ENCODE measurements around the gene CIZ1. TPM values are rescaled to one million over a fixed set of nuclear protein-coding genes. Genes with fewer than 3 reads are reported as not detected.
A peak's percentile ranks its signal among the peaks of the same experiment; 100 is the strongest.

The CIZ1 gene
- total and polyA plus RNA-seq, 5 donors from 2014 or later = 7.2 to 128 (median 8.1) TPM

- Histone ChIP-seq H3K36me3 (ENCODE audit: control insufficient read depth, insufficient read depth, low read length) (no peaks in the 10 kb centered on the region), H3K9me3 (ENCODE audit: control insufficient read depth in 2 of 2, low read length in 2 of 2) (no peaks in the 10 kb centered on the region), H3K4me3 (ENCODE audit: low read depth, low read length) (no peak overlapping the region), H3K4me1 (ENCODE audit: control insufficient read depth, insufficient read depth, low read length, poor library complexity, severe bottlenecking) (peaks cover 7% of the 10 kb centered on the region), H3K27me3 (ENCODE audit: control insufficient read depth, insufficient read depth, low read length) (no peaks in the 10 kb centered on the region), H3K27ac (ENCODE audit: insufficient read depth, low read length, poor library complexity, severe bottlenecking) (no peak overlapping the region)
- no peak overlapping the region for H3K27ac Mint-ChIP-seq
- no peak for ATAC-seq (ENCODE audit: low read depth in 2 of 2)
- peaks cover 0 to 1% (median 0%) of the 10 kb centered on the region in 7 donors for H3K9me3 Mint-ChIP-seq
- no peak for DNase-seq
- H3K27me3 Mint-ChIP-seq = no peaks in the 10 kb centered on the region
- H3K4me3 Mint-ChIP-seq = no peak overlapping the region
- H3K4me1 Mint-ChIP-seq = peaks cover 2 to 16% (median 5%) of the 10 kb centered on the region in 4 donors
- H3K36me3 Mint-ChIP-seq = no peaks in the 10 kb centered on the region
Measured at GRCh38 chr9:128145536-128145935, 45.8 kb downstream of the CIZ1 start.

- no peaks in the 10 kb centered on the region for H3K27me3 ChIP-seq (ENCODE audit: control insufficient read depth, insufficient read depth, low read length)
- DNase-seq (no peak), ATAC-seq (ENCODE audit: low read depth in 2 of 2) (no peak)
- Mint-ChIP-seq H3K4me1 (peaks cover 2 to 16% (median 5%) of the 10 kb centered on the region in 4 donors), H3K36me3 (no peaks in the 10 kb centered on the region), H3K27me3 (no peaks in the 10 kb centered on the region), H3K4me3 (no peak overlapping the region), H3K27ac (no peak overlapping the region), H3K9me3 (peaks cover 0 to 1% (median 0%) of the 10 kb centered on the region in 7 donors)
- H3K4me3 ChIP-seq (ENCODE audit: low read depth, low read length) = no peak overlapping the region
- H3K4me1 ChIP-seq (ENCODE audit: control insufficient read depth, insufficient read depth, low read length, poor library complexity, severe bottlenecking) = peaks cover 7% of the 10 kb centered on the region
- H3K36me3 ChIP-seq (ENCODE audit: control insufficient read depth, insufficient read depth, low read length) = no peaks in the 10 kb centered on the region
- no peaks in the 10 kb centered on the region for H3K9me3 ChIP-seq (ENCODE audit: control insufficient read depth in 2 of 2, low read length in 2 of 2)
- no peak overlapping the region for H3K27ac ChIP-seq (ENCODE audit: insufficient read depth, low read length, poor library complexity, severe bottlenecking)
Measured at GRCh38 chr9:128144239-128145181, 46.9 kb downstream of the CIZ1 start.

- H3K27ac Mint-ChIP-seq = peak overlapping the region in 1 of 3 donors; percentile 53
- no peak overlapping the region for H3K27ac ChIP-seq (ENCODE audit: insufficient read depth, low read length, poor library complexity, severe bottlenecking)
- ATAC-seq (ENCODE audit: low read depth in 2 of 2) = no peak
- no peaks in the 10 kb centered on the region for H3K36me3 Mint-ChIP-seq
- H3K9me3 Mint-ChIP-seq = peaks cover 0 to 1% (median 0%) of the 10 kb centered on the region in 7 donors
- no peak overlapping the region for H3K4me3 Mint-ChIP-seq
- H3K4me3 ChIP-seq (ENCODE audit: low read depth, low read length) = no peak overlapping the region
- H3K4me1 ChIP-seq (ENCODE audit: control insufficient read depth, insufficient read depth, low read length, poor library complexity, severe bottlenecking) = peaks cover 7% of the 10 kb centered on the region
- DNase-seq = no peak
- no peaks in the 10 kb centered on the region for H3K27me3 ChIP-seq (ENCODE audit: control insufficient read depth, insufficient read depth, low read length)
- no peaks in the 10 kb centered on the region for H3K36me3 ChIP-seq (ENCODE audit: control insufficient read depth, insufficient read depth, low read length)
- H3K9me3 ChIP-seq (ENCODE audit: control insufficient read depth in 2 of 2, low read length in 2 of 2) = no peaks in the 10 kb centered on the region
- peaks cover 2 to 16% (median 5%) of the 10 kb centered on the region in 4 donors for H3K4me1 Mint-ChIP-seq
- H3K27me3 Mint-ChIP-seq = no peaks in the 10 kb centered on the region
Measured at GRCh38 chr9:128143525-128144238, 47.7 kb downstream of the CIZ1 start.

GRCh38 chr9:128142596-128142995 is 48.8 kb downstream of the CIZ1 start:
- Histone ChIP-seq H3K36me3 (ENCODE audit: control insufficient read depth, insufficient read depth, low read length) (no peaks in the 10 kb centered on the region), H3K4me3 (ENCODE audit: low read depth, low read length) (no peak overlapping the region), H3K27me3 (ENCODE audit: control insufficient read depth, insufficient read depth, low read length) (no peaks in the 10 kb centered on the region), H3K9me3 (ENCODE audit: control insufficient read depth in 2 of 2, low read length in 2 of 2) (no peaks in the 10 kb centered on the region), H3K4me1 (ENCODE audit: control insufficient read depth, insufficient read depth, low read length, poor library complexity, severe bottlenecking) (peaks cover 7% of the 10 kb centered on the region), H3K27ac (ENCODE audit: insufficient read depth, low read length, poor library complexity, severe bottlenecking) (no peak overlapping the region)
- DNase-seq (no peak), ATAC-seq (ENCODE audit: low read depth in 2 of 2) (no peak)
- Mint-ChIP-seq H3K27ac (no peak overlapping the region), H3K27me3 (no peaks in the 10 kb centered on the region), H3K36me3 (no peaks in the 10 kb centered on the region), H3K4me1 (peaks cover 2 to 16% (median 5%) of the 10 kb centered on the region in 4 donors), H3K4me3 (no peak overlapping the region), H3K9me3 (peaks cover 0 to 1% (median 0%) of the 10 kb centered on the region in 7 donors)

GRCh38 chr9:128142061-128142460 is 49.3 kb downstream of the CIZ1 start:
- Mint-ChIP-seq H3K9me3 (peaks cover 0 to 1% (median 0%) of the 10 kb centered on the region in 7 donors), H3K27me3 (peaks cover 4% of the 10 kb centered on the region), H3K36me3 (no peaks in the 10 kb centered on the region), H3K4me3 (peak overlapping the region in 2 of 4 donors; percentile 67 to 73), H3K27ac (peak overlapping the region in 2 of 3 donors; percentile 2 to 28), H3K4me1 (peaks cover 2 to 16% (median 5%) of the 10 kb centered on the region in 4 donors)
- Histone ChIP-seq H3K4me1 (ENCODE audit: control insufficient read depth, insufficient read depth, low read length, poor library complexity, severe bottlenecking) (peaks cover 7% of the 10 kb centered on the region), H3K27me3 (ENCODE audit: control insufficient read depth, insufficient read depth, low read length) (no peaks in the 10 kb centered on the region), H3K36me3 (ENCODE audit: control insufficient read depth, insufficient read depth, low read length) (no peaks in the 10 kb centered on the region), H3K27ac (ENCODE audit: insufficient read depth, low read length, poor library complexity, severe bottlenecking) (no peak overlapping the region), H3K4me3 (ENCODE audit: low read depth, low read length) (no peak overlapping the region), H3K9me3 (ENCODE audit: control insufficient read depth in 2 of 2, low read length in 2 of 2) (no peaks in the 10 kb centered on the region)
- ATAC-seq (ENCODE audit: low read depth in 2 of 2) (peak; percentile 53 to 79), DNase-seq (peak in 1 of 3 donors; percentile 89)

- no peak overlapping the region for H3K4me3 Mint-ChIP-seq
- no peaks in the 10 kb centered on the region for H3K36me3 Mint-ChIP-seq
Measured at GRCh38 chr9:128141604-128142003, 49.8 kb downstream of the CIZ1 start.

GRCh38 chr9:128139621-128140020 is 51.8 kb downstream of the CIZ1 start:
- no peak for DNase-seq
- Mint-ChIP-seq H3K4me3 (no peak overlapping the region), H3K27ac (no peak overlapping the region), H3K27me3 (peaks cover 17% of the 10 kb centered on the region), H3K9me3 (no peaks in the 10 kb centered on the region), H3K36me3 (no peaks in the 10 kb centered on the region), H3K4me1 (peaks cover 2 to 16% (median 7%) of the 10 kb centered on the region in 4 donors)
- Histone ChIP-seq H3K36me3 (ENCODE audit: control insufficient read depth, insufficient read depth, low read length) (no peaks in the 10 kb centered on the region), H3K27me3 (ENCODE audit: control insufficient read depth, insufficient read depth, low read length) (no peaks in the 10 kb centered on the region), H3K9me3 (ENCODE audit: control insufficient read depth in 2 of 2, low read length in 2 of 2) (no peaks in the 10 kb centered on the region), H3K27ac (ENCODE audit: insufficient read depth, low read length, poor library complexity, severe bottlenecking) (no peak overlapping the region), H3K4me3 (ENCODE audit: low read depth, low read length) (no peak overlapping the region), H3K4me1 (ENCODE audit: control insufficient read depth, insufficient read depth, low read length, poor library complexity, severe bottlenecking) (peaks cover 7% of the 10 kb centered on the region)
- no peak for ATAC-seq (ENCODE audit: low read depth in 2 of 2)

More at GRCh38 chr9:128141604-128142003, 49.8 kb downstream of the CIZ1 start:
- Mint-ChIP-seq H3K9me3 (peaks cover 0 to 1% (median 0%) of the 10 kb centered on the region in 7 donors), H3K27ac (peak overlapping the region in 1 of 3 donors; percentile 28), H3K27me3 (peaks cover 7% of the 10 kb centered on the region), H3K4me1 (peaks cover 2 to 16% (median 5%) of the 10 kb centered on the region in 4 donors)
- no peaks in the 10 kb centered on the region for H3K36me3 ChIP-seq (ENCODE audit: control insufficient read depth, insufficient read depth, low read length)
- no peak overlapping the region for H3K27ac ChIP-seq (ENCODE audit: insufficient read depth, low read length, poor library complexity, severe bottlenecking)
- peaks cover 7% of the 10 kb centered on the region for H3K4me1 ChIP-seq (ENCODE audit: control insufficient read depth, insufficient read depth, low read length, poor library complexity, severe bottlenecking)
- no peaks in the 10 kb centered on the region for H3K27me3 ChIP-seq (ENCODE audit: control insufficient read depth, insufficient read depth, low read length)
- no peaks in the 10 kb centered on the region for H3K9me3 ChIP-seq (ENCODE audit: control insufficient read depth in 2 of 2, low read length in 2 of 2)
- ATAC-seq (ENCODE audit: low read depth in 2 of 2) (no peak), DNase-seq (no peak)
- no peak overlapping the region for H3K4me3 ChIP-seq (ENCODE audit: low read depth, low read length)
